Dendritic cell treated with granulocyte-macrophage colony-stimulating factor and Interleukin-4, amounts not matched to agents 40 ng/mL and 50 ng/mL, for 4 days (primary cell): ENCODE data around the gene FGF18.
A peak's percentile ranks its signal among the peaks of the same experiment; 100 is the strongest.

Experiments
- H3K27ac Mint-ChIP-seq: one replicate; pipeline ENCODE4 v1.8.0; 2022; ENCODE audit warnings: mild to moderate bottlenecking, mixed read lengths
- H3K27me3 Mint-ChIP-seq: one replicate; pipeline ENCODE4 v1.8.0; 2022; ENCODE audit warnings: mild to moderate bottlenecking, mixed read lengths
- H3K36me3 Mint-ChIP-seq: one replicate; pipeline ENCODE4 v1.8.0; 2022; ENCODE audit warnings: low read depth, mixed read lengths
- H3K4me1 Mint-ChIP-seq: one replicate; pipeline ENCODE4 v1.8.0; 2022; ENCODE audit warnings: low read depth, mixed read lengths
- H3K4me3 Mint-ChIP-seq: one replicate; pipeline ENCODE4 v1.8.0; 2022; ENCODE audit warnings: mild to moderate bottlenecking, moderate library complexity, mixed read lengths
- H3K9me3 Mint-ChIP-seq: one replicate; pipeline ENCODE4 v1.8.0; 2022; ENCODE audit warnings: mixed read lengths
- intact Hi-C: fragments of 100-400 bp; cut with micrococcal nuclease; formaldehyde crosslinking; loops from one replicate; pipeline ENCODE4 v1.15.0; 2022

FGF18 gene

GRCh38 chr5:171450423-171451331 is 31.2 kb downstream of the FGF18 start:
- Mint-ChIP-seq H3K36me3 (no peaks in the 10 kb centered on the region), H3K4me3 (peak overlapping the region; percentile 61), H3K27ac (no peak overlapping the region), H3K27me3 (peaks cover 52% of the 10 kb centered on the region), H3K4me1 (peaks cover 6% of the 10 kb centered on the region), H3K9me3 (no peaks in the 10 kb centered on the region)
- intact Hi-C loops: no loop called here

GRCh38 chr5:171451421-171451820 is 32.0 kb downstream of the FGF18 start:
- Mint-ChIP-seq H3K4me3 (peak overlapping the region; percentile 61), H3K36me3 (no peaks in the 10 kb centered on the region), H3K9me3 (no peaks in the 10 kb centered on the region), H3K27ac (no peak overlapping the region), H3K4me1 (peaks cover 6% of the 10 kb centered on the region), H3K27me3 (peaks cover 52% of the 10 kb centered on the region)
- intact Hi-C loops: no loop called here

- Mint-ChIP-seq H3K36me3 (no peaks in the 10 kb centered on the region), H3K4me3 (no peak overlapping the region), H3K27ac (no peak overlapping the region), H3K4me1 (peaks cover 6% of the 10 kb centered on the region), H3K9me3 (no peaks in the 10 kb centered on the region), H3K27me3 (peaks cover 47% of the 10 kb centered on the region)
- intact Hi-C loops: no loop called here
Observed at GRCh38 chr5:171453056-171453725, 33.7 kb downstream of the FGF18 start.

- intact Hi-C loops: no loop called here
- Mint-ChIP-seq H3K27ac (no peak overlapping the region), H3K4me3 (no peak overlapping the region), H3K27me3 (peaks cover 40% of the 10 kb centered on the region), H3K36me3 (no peaks in the 10 kb centered on the region), H3K4me1 (peaks cover 6% of the 10 kb centered on the region), H3K9me3 (no peaks in the 10 kb centered on the region)
Observed at GRCh38 chr5:171453988-171454387, 34.5 kb downstream of the FGF18 start.

- no peak overlapping the region for H3K27ac Mint-ChIP-seq
- peaks cover 6% of the 10 kb centered on the region for H3K4me1 Mint-ChIP-seq
- H3K4me3 Mint-ChIP-seq: no peak overlapping the region
- peaks cover 39% of the 10 kb centered on the region for H3K27me3 Mint-ChIP-seq
- no peaks in the 10 kb centered on the region for H3K36me3 Mint-ChIP-seq
- intact Hi-C loops: no loop called here
- no peaks in the 10 kb centered on the region for H3K9me3 Mint-ChIP-seq
Observed at GRCh38 chr5:171454549-171454948, 35.1 kb downstream of the FGF18 start.

GRCh38 chr5:171455522-171455921 is 36.1 kb downstream of the FGF18 start:
- intact Hi-C loops: no loop called here
- Mint-ChIP-seq H3K27me3 (peaks cover 36% of the 10 kb centered on the region), H3K27ac (no peak overlapping the region), H3K4me1 (peaks cover 6% of the 10 kb centered on the region), H3K9me3 (no peaks in the 10 kb centered on the region), H3K4me3 (no peak overlapping the region), H3K36me3 (no peaks in the 10 kb centered on the region)

- Mint-ChIP-seq H3K4me1 (no peaks in the 10 kb centered on the region), H3K4me3 (no peak overlapping the region), H3K9me3 (no peaks in the 10 kb centered on the region), H3K36me3 (no peaks in the 10 kb centered on the region), H3K27ac (no peak overlapping the region), H3K27me3 (peaks cover 23% of the 10 kb centered on the region)
- intact Hi-C loops: no loop called here
Observed at GRCh38 chr5:171457208-171457981, 37.9 kb downstream of the FGF18 start.

GRCh38 chr5:171459839-171460238 is 40.4 kb downstream of the FGF18 start:
- Mint-ChIP-seq H3K4me3 (no peak overlapping the region), H3K36me3 (no peaks in the 10 kb centered on the region), H3K4me1 (no peaks in the 10 kb centered on the region), H3K27me3 (peaks cover 8% of the 10 kb centered on the region), H3K27ac (no peak overlapping the region), H3K9me3 (no peaks in the 10 kb centered on the region)
- intact Hi-C loops: no loop called here

- Mint-ChIP-seq H3K27ac (no peak overlapping the region), H3K36me3 (no peaks in the 10 kb centered on the region), H3K9me3 (no peaks in the 10 kb centered on the region), H3K4me1 (no peaks in the 10 kb centered on the region), H3K4me3 (no peak overlapping the region), H3K27me3 (peaks cover 8% of the 10 kb centered on the region)
- intact Hi-C loops: no loop called here
Observed at GRCh38 chr5:171462136-171462927, 42.9 kb downstream of the FGF18 start.

- Mint-ChIP-seq H3K4me1 (no peaks in the 10 kb centered on the region), H3K9me3 (no peaks in the 10 kb centered on the region), H3K36me3 (no peaks in the 10 kb centered on the region), H3K27me3 (peaks cover 8% of the 10 kb centered on the region), H3K27ac (no peak overlapping the region), H3K4me3 (no peak overlapping the region)
- intact Hi-C loops: no loop called here
Observed at GRCh38 chr5:171462928-171463861, 43.7 kb downstream of the FGF18 start.

- no peaks in the 10 kb centered on the region for H3K9me3 Mint-ChIP-seq
- H3K27me3 Mint-ChIP-seq: peaks cover 8% of the 10 kb centered on the region
- no peaks in the 10 kb centered on the region for H3K36me3 Mint-ChIP-seq
- no peak overlapping the region for H3K4me3 Mint-ChIP-seq
- intact Hi-C loops: no loop called here
- H3K4me1 Mint-ChIP-seq: no peaks in the 10 kb centered on the region
- H3K27ac Mint-ChIP-seq: no peak overlapping the region
Observed at GRCh38 chr5:171463862-171464229, 44.4 kb downstream of the FGF18 start.

- H3K9me3 Mint-ChIP-seq: no peaks in the 10 kb centered on the region
- intact Hi-C loops: no loop called here
Observed at GRCh38 chr5:171464829-171465228, 45.4 kb downstream of the FGF18 start.

GRCh38 chr5:171467107-171467506 is 47.7 kb downstream of the FGF18 start:
- Mint-ChIP-seq H3K36me3 (no peaks in the 10 kb centered on the region), H3K9me3 (no peaks in the 10 kb centered on the region), H3K27me3 (no peaks in the 10 kb centered on the region), H3K4me1 (no peaks in the 10 kb centered on the region), H3K27ac (no peak overlapping the region), H3K4me3 (no peak overlapping the region)
- intact Hi-C loops: no loop called here

More at GRCh38 chr5:171464829-171465228, 45.4 kb downstream of the FGF18 start:
- Mint-ChIP-seq H3K27me3 (peaks cover 2% of the 10 kb centered on the region), H3K27ac (no peak overlapping the region), H3K4me1 (no peaks in the 10 kb centered on the region), H3K4me3 (no peak overlapping the region), H3K36me3 (no peaks in the 10 kb centered on the region)
